ENCODE measurements around the gene CD2BP2. TPM values are rescaled to one million over a fixed set of nuclear protein-coding genes. Genes with fewer than 3 reads are reported as not detected.
A peak's percentile ranks its signal among the peaks of the same experiment; 100 is the strongest.

Gene CD2BP2
- total and polyA plus RNA-seq, 9 of the 15 experiments (the other 6 are each of a cell fraction or from before 2014, with no cell fraction given), result 3.9 to 51.1 (median 32.8) TPM

GRCh38 chr16:30394592-30395154 lies 39.6 kb upstream of the CD2BP2 start:
- H2AFZ ChIP-seq (ENCODE audit: low read depth, low read length), result peak overlapping the region; percentile 93
- FAIRE-seq, result peak; percentile 79
- TF ChIP-seq ARID1B (IDR thresholded peaks at IDR 0.05) (peak; percentile 48), BRD4 (IDR thresholded peaks at IDR 0.05) (peak; percentile 41; the same call in 1 of the 2 replicates), DPF2 (IDR thresholded peaks at IDR 0.05) (peak; percentile 66; the same call in 1 of the 2 replicates), CHD1 (IDR thresholded peaks at IDR 0.05; ENCODE audit: low read length) (peak; percentile 14), SMARCE1 (IDR thresholded peaks at IDR 0.05) (0 out of 2 replicates have a peak, but pooled peaks have one; percentile 64), FOXK2 (conservative IDR thresholded peaks at IDR 0.05 in 1 of 2, IDR thresholded peaks at IDR 0.05 in 1 of 2; ENCODE audit: low read depth in 2 of 2) (peak in 1 of 2 experiments; percentile 20; a peak in 1 of 4 replicates), JUN (IDR thresholded peaks at IDR 0.05; ENCODE audit: borderline replicate concordance, low read depth, low read length) (no peak), JUN (CRISPR knock-in tag; IDR thresholded peaks at IDR 0.05; ENCODE audit: borderline replicate concordance) (no peak), ZNF511 (CRISPR knock-in tag; IDR thresholded peaks at IDR 0.05) (no peak), ARNT (IDR thresholded peaks at IDR 0.05) (peak in 1 of 2 experiments; percentile 46; a peak in 1 of 4 replicates), SMARCA4 (IDR thresholded peaks at IDR 0.05) (peak; percentile 60; the same call in 1 of the 2 replicates), HMGN3 (IDR thresholded peaks at IDR 0.05; ENCODE audit: borderline replicate concordance, extremely low read depth, insufficient read length, low read depth, low read length) (no peak), TAF1 (IDR thresholded peaks at IDR 0.05; ENCODE audit: control insufficient read depth, extremely low read depth, insufficient read depth, low read length, severe bottlenecking) (peak; percentile 48), THRB (CRISPR knock-in tag; conservative IDR thresholded peaks at IDR 0.05) (0 out of 2 replicates have a peak, but pooled peaks have one; percentile 17), FOSL1 (tag; conservative IDR thresholded peaks at IDR 0.05) (0 out of 2 replicates have a peak, but pooled peaks have one; percentile 25), BCOR (IDR thresholded peaks at IDR 0.05) (peak; percentile 32; the same call in 1 of the 2 replicates), ZBTB26 (CRISPR knock-in tag; IDR thresholded peaks at IDR 0.05) (0 out of 2 replicates have a peak, but pooled peaks have one; percentile 24), ZNF23 (CRISPR knock-in tag; IDR thresholded peaks at IDR 0.05) (no peak), SOX6 (IDR thresholded peaks at IDR 0.05) (0 out of 2 replicates have a peak, but pooled peaks have one; percentile 9), HMG20B (CRISPR knock-in tag; IDR thresholded peaks at IDR 0.05) (0 out of 2 replicates have a peak, but pooled peaks have one; percentile 52), POLR2B (IDR thresholded peaks at IDR 0.05; ENCODE audit: low read depth, partially characterized antibody) (peak; percentile 17)

More at GRCh38 chr16:30394592-30395154, 39.6 kb upstream of the CD2BP2 start:
- DNase-seq (ENCODE audit: extremely low read depth in 1 of 4, low spot score in 3 of 4) (peak in 3 of 4 experiments; percentile 27 to 76 (median 55)), ATAC-seq (peak; percentile 47)
- ChIA-PET CTCF (ENCODE audit: low intra/inter-chr PET ratio) (interaction anchor here (0.5 to 0.6 kb wide), 2 partner anchors 313 to 466 kb away, joined by 4 read pairs; no protein-coding TSS in a partner anchor), POLR2A (interaction anchor here (0.6 to 1.9 kb wide), 6 partner anchors 12 to 346 kb away, joined by 3 to 5 read pairs (median 3); partner anchors contain the start of genes SEPTIN1, TBC1D10B and ZNF689)
- Histone ChIP-seq H3K4me3 (peak overlapping the region; percentile 87), H3K4me1 (replicated peaks in 1 of 2; ENCODE audit: control insufficient read depth in 2 of 2, insufficient read depth in 2 of 2, low read length in 2 of 2) (peaks cover 23 to 46% of the 10 kb centered on the region in 2 experiments), H4K20me1 (replicated peaks; ENCODE audit: control insufficient read depth, insufficient read depth, low read length) (no peaks in the 10 kb centered on the region), H3K79me2 (ENCODE audit: control insufficient read depth, insufficient read depth, low read length) (peaks cover 10% of the 10 kb centered on the region), H3K9me3 (replicated peaks; ENCODE audit: control insufficient read depth, insufficient read depth, low read depth, low read length) (no peaks in the 10 kb centered on the region), H3K27me3 (ENCODE audit: control insufficient read depth in 2 of 2, insufficient read depth in 2 of 2, low read length in 2 of 2) (no peaks in the 10 kb centered on the region), H3K9ac (ENCODE audit: insufficient read depth in 1 of 2, low read depth in 2 of 2, low read length in 2 of 2) (peak overlapping the region; percentile 79 to 95), H3K9me1 (ENCODE audit: control insufficient read depth, insufficient read depth, low read length) (no peaks in the 10 kb centered on the region), H3K36me3 (ENCODE audit: control insufficient read depth, insufficient read depth, low read length) (peaks cover 21% of the 10 kb centered on the region; the same call in 2 of the 3 replicates), H3K4me2 (ENCODE audit: insufficient read depth, low read length) (peak overlapping the region; percentile 76), H3K27ac (ENCODE audit: extremely low read depth, low read depth, low read length) (peak overlapping the region; percentile 86)
- intact Hi-C loops (cut with micrococcal nuclease), result loop anchor here (2.0 kb wide), 1 partner anchor 14 kb away; no protein-coding TSS in a partner anchor
- in situ Hi-C loops (cut with MboI), result no loop called here
- WGBS (ENCODE audit: insufficient coverage, low coverage, missing lambda C conversion rate), result 3% methylated on average over 22 of the region's 31 CpGs
- no TSS peak for BruUV-seq (replicated peaks)
